ENCODE measurements around the gene KLF9. TPM values are rescaled to one million over a fixed set of nuclear protein-coding genes. Genes with fewer than 3 reads are reported as not detected.
A peak's percentile ranks its signal among the peaks of the same experiment; 100 is the strongest.

Gene KLF9
- total RNA-seq, 1 experiment from 2014 or later, result 0.26 TPM

GRCh38 chr9:70418822-70419555, 4.5 kb upstream of the KLF9 start:
- Histone ChIP-seq H2BK15ac (ENCODE audit: low read depth, low read length) (no peak overlapping the region), H3K56ac (ENCODE audit: insufficient read length, low read depth, low read length) (no peak overlapping the region), H3K27me3 (ENCODE audit: insufficient read depth, low read length) (no peaks in the 10 kb centered on the region; the same call in 1 of the 2 replicates), H3K23ac (ENCODE audit: insufficient read length, low read depth, low read length) (no peak overlapping the region), H2BK12ac (ENCODE audit: insufficient read length, low read depth, low read length) (no peak overlapping the region), H2BK5ac (ENCODE audit: insufficient read length, low read length) (no peak overlapping the region), H3K4me1 (ENCODE audit: insufficient read depth, low read length) (peaks cover 5% of the 10 kb centered on the region; the same call in 1 of the 2 replicates), H3K14ac (ENCODE audit: insufficient read depth, low read length) (peak overlapping the region; percentile 57; the same call in 1 of the 2 replicates), H3K23me2 (ENCODE audit: insufficient read length, low read depth, low read length, poor library complexity, severe bottlenecking) (peaks cover 20% of the 10 kb centered on the region), H2BK20ac (ENCODE audit: low read depth, low read length, poor library complexity, severe bottlenecking) (no peak overlapping the region), H3K9me3 (ENCODE audit: control insufficient read depth, low read depth, low read length) (no peaks in the 10 kb centered on the region), H2BK120ac (ENCODE audit: low read depth, low read length, poor library complexity, severe bottlenecking) (no peak overlapping the region), H2AK5ac (ENCODE audit: insufficient read length, low read length) (no peak overlapping the region), H3T11ph (ENCODE audit: low read length) (no peak overlapping the region), H3K79me2 (ENCODE audit: insufficient read depth, low read length) (no peaks in the 10 kb centered on the region), H3K4ac (ENCODE audit: low read depth, low read length) (no peak overlapping the region), H4K91ac (ENCODE audit: insufficient read length, low read depth, low read length) (no peak overlapping the region), H3K4me2 (ENCODE audit: insufficient read depth, insufficient read length, low read length) (peak overlapping the region; percentile 61), H2AFZ (ENCODE audit: low read length) (no peak overlapping the region), H3K27ac (ENCODE audit: insufficient read length, low read depth, low read length) (no peak overlapping the region), H4K5ac (ENCODE audit: insufficient read length, low read depth, low read length) (no peak overlapping the region), H3K9ac (ENCODE audit: extremely low read depth, insufficient read length, low read length) (no peak overlapping the region), H3K79me1 (ENCODE audit: insufficient read depth, low read depth, low read length, poor library complexity, severe bottlenecking) (no peaks in the 10 kb centered on the region), H4K20me1 (ENCODE audit: control insufficient read depth, insufficient read depth, insufficient read length) (no peaks in the 10 kb centered on the region), H4K8ac (replicated peaks; ENCODE audit: insufficient read length, low read depth, low read length) (no peak overlapping the region), H3K18ac (ENCODE audit: insufficient read length, low read depth, low read length) (peak overlapping the region; percentile 54)
- peak; percentile 88 for DNase-seq
- Mint-ChIP-seq H3K9me3 (no peaks in the 10 kb centered on the region), H3K27me3 (ENCODE audit: low read depth) (peaks cover 60% of the 10 kb centered on the region), H3K4me1 (peaks cover 28 to 40% of the 10 kb centered on the region in 2 experiments), H3K36me3 (ENCODE audit: insufficient read depth in 1 of 3, low read depth in 3 of 3) (no peaks in the 10 kb centered on the region; a peak in 1 of 7 replicates), H3K4me3 (peak overlapping the region; percentile 78 to 94), H3K27ac (peak overlapping the region in 2 of 3 experiments; percentile 59 to 87; a peak in 4 of 7 replicates)
- no peak for TF ChIP-seq CTCF (conservative IDR thresholded peaks at IDR 0.05)
- no CpG with 5 or more reads among the region's 65 CpGs for WGBS (ENCODE audit: extremely low coverage, insufficient read length, low lambda C conversion rate)

Measured in H9 (cell line).